Measurements from ENCODE around the gene LIX1L.

- TF ChIP-seq TAF1 (IDR thresholded peaks at IDR 0.05; ENCODE audit: borderline replicate concordance, insufficient read depth, low read length) (no peak), REST (IDR thresholded peaks at IDR 0.05; ENCODE audit: insufficient read depth in 1 of 2, low read depth in 2 of 2, low read length in 2 of 2) (no peak), POLR2AphosphoS5 (IDR thresholded peaks at IDR 0.05; ENCODE audit: low read depth, low read length) (no peak)
These were observed 26.4 kb upstream of the LIX1L start for GRCh38 chr1:145983960-145984830.

All from PFSK-1 (cell line).